GM18499 (cell line): ENCODE data around the gene ABHD12.

ENCODE experiments used
- ATAC-seq: cut with Tn5 transposase; IDR thresholded peaks from one replicate; pipeline ENCODE4 v1.9.1; 2021; ENCODE audit warnings: moderate number of reproducible peaks; ENCODE audit not compliant: insufficient read depth, unreplicated experiment

Gene ABHD12

DNA sequence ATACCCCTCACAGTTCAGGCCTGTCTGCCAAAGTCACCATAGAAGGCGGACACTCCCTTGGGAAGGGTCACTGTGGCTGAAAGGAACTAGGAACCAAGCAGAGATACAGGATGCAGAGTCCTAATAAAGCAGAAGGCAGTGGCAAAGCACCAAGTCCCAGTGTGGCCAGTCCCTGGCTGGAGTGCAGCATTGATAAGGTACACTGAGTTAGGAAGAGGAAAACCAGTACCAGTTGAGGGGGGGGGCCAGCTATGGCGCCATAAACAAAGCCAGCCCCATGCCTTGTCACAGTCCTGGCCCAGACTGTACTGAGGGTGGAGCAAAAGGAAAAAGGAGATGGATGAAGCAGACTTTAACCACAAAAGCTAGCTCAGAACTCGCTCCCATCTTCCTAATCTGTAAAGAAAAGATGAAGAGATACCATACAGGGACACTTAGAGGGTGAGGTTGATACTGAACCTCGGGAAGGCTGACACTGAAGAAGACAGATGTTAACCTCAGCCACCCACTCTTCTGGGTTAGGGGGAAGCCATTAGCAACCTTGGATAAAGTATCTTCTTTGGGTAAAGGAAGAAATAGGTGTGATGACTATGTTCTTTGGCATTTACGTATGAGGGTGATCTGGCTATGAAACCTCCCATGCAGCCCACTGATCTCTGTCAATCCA lies 7.8 kb downstream of the ABHD12 start:
- no peak for ATAC-seq

DNA sequence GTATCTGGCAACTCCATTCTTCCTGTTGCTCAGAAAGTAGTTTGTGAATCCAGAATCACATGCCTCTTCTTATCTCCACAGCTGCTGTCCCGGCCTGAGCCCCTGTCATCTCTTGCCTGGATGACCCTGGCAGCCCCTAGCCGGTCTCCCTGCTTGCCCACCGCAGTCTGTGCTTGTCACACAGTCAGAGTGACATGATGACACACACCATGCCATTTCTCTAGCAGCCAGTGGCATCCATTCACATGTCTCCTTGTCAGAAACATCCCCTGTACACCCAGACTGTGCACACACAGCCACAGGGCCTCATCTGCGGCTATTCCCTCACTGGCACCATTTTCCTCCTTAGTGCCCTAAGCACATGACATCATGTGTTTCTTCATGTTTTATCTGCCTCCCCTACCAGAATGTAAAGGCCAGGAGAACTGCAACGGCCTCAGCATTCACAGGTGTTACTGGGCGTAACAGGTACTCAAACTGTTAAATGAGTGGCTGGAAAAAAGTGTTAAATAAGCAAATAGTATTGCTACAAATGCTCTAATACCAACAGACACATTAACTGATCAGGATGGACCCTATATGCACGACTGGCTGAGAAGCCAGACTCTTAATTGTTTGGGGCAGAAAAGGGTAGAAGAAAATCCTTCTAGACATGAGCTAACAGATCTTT lies 9.6 kb downstream of the ABHD12 start:
- ATAC-seq = no peak

GRCh38 chr20:25378884-25379733 lies 11.5 kb downstream of the ABHD12 start:
- ATAC-seq = no peak

DNA sequence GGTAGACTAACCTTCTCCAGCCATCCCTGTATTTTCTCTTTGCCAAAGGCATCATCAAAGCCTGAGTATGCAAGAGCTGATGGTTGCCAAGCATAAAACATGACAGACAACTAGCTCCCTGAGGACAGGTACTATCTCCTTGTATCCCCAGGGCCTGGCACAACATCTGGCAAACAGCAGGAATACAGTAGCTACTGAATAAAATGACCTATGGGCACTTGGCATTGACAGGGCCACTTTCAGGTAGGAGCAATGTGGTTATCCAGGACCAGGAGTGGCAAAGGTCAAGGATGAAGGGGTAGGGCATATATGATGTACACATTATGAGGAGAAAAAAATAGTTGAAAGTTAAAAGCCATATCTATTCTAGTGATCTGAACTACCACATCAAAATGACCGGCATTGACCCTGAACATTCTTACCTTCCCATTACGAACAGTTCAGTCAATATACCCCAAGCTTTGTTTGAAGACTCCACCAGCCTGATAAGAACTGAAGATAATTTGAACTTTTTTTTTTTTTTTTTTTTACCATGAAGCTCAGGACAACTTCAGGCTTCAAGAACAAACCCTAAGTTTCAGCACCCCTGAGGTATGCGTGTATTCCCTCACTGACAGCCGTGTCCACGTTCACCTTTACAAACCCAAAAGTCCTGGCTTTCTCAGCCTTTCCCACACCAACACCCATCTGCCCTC lies 12.3 kb downstream of the ABHD12 start:
- ATAC-seq = no peak

DNA sequence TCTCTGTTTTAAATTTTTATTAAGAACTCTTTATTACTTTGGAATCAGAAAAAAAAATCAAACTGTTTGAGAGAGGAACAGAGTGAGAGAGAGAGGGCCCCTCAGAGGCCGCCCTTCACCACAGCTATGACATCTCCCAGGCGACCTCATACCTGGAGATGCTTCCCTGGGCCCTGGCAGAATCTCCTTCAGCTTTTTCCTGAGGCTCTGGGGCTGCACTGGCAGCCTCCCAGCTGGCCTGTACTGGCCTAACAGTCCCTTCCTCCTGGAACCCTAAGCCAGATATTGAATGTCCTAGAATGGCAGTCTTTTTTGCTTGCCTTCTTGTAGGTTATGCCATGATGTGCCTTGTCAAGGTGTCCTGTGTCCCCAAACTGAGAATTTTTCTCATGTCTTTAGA lies 13.7 kb downstream of the ABHD12 start:
- ATAC-seq = no peak

- ATAC-seq = no peak
Observed at GRCh38 chr20:25376236-25376635, 14.4 kb downstream of the ABHD12 start.

DNA sequence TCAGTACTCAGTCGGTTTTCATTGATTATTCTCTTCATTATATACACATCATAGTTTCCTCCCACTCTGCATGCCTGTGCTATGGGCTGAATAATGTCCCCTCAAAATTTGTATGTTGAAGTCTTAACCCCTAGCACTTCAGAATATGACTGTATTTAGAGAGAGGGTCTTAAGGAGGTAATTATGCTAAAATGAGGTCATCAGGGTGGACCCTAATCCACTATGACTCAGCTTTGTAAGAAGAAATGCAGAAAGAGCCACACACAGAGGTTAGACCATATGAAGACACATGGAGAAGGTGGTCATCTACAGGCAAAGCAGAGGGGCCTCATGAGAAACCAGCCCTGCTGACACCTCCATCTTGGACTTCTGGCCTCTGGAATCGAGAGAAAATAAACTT lies 15.8 kb downstream of the ABHD12 start:
- no peak for ATAC-seq

GRCh38 chr20:25372584-25373336 lies 17.9 kb downstream of the ABHD12 start:
- no peak for ATAC-seq

DNA sequence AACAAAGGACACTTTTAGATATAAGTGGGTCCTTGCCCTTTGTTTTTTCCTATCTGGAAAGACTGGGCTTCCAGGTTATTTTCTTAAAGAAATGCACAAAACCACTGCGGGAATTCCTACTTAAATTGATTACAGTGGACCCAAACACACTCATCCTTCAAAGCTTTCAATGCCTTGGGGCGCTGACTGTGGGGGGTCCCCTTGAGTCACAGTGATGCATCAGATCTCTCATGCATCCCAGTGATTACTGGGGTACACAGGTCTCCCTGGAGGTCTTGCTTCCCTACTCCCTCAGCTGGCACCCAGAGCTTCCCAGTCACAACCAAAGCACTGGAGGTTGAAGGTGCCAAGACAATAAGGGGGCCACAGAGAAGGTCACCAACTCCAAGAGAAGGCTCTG lies 20.7 kb downstream of the ABHD12 start:
- ATAC-seq = no peak

GRCh38 chr20:25369529-25369928 lies 21.1 kb downstream of the ABHD12 start:
- ATAC-seq = no peak

DNA sequence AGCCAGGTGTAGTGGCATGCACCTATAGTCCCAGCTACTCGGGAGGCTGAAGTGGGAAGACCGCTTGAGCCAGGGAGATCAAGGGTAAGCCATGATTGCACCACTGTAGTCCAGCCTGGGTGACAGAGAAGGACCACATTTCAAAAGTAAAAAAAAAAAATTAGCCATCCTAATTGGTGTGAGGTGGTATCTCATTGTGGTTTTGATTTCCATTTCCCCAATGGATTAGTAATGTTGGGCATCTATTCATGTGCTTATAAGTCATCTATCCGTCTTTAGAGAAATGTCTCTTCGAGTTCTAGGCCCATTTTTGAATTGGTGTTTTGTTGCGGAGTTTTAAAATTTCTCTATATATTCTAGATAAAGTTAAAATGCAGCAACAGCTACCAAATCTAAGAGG lies 21.7 kb downstream of the ABHD12 start:
- no peak for ATAC-seq

DNA sequence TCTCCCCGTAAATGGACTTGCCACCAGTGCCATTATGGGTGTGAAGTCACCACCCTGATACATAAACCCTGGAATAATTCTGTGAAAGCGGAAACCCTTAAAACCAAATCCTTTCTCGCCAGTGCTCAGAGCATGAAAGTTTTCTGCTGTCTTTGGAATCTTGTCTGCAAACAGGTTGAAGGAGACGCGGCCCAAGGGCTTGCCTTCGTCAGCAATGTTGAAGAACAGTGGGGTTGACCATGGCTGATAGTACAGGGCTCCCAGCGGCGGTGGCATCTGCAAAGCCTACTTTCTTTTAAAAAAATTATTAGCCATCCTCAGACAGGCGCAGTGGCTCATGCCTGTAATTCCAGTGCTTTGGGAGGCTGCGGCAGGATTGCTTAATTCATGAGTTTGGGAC lies 22.1 kb downstream of the ABHD12 start:
- no peak for ATAC-seq

DNA sequence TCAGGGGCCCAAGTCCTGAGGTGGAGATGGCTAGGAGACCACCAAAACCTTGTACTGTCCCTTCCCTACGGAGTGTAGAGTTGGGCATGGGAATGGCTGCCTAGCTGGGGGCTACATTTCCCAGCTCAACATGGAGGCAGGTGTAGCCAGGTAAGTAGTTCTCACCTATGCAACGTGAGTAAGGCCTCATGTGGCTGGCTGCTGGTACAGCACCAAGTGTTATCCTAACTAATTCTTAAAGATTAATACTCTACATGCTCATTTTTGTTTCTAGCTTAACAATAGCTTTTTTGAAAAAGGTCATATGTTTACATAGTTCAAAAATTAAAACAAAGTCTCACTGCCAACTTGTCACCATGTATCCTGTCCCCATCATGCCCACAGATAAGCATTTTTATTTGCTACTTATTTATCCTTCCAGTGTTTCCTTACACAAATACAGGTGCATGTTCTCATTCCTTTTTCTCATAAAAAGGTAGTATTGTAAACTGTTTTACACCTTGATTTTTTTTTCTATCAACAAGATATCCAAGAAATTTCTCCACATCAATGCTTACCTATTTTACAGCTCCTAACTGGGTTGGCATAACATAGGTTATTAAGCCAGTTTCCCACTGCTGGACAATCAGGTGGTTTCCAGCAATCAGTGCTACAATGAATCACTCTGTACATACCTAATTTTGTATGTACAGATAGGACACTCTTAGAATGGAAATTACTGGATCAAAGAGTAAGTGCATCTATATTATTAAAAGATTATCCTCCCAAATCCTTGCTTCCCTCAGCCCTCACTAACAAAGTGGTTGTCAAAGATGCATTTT lies 25.5 kb downstream of the ABHD12 start:
- no peak for ATAC-seq

- ATAC-seq = no peak
Observed at GRCh38 chr20:25364180-25364788, 26.4 kb downstream of the ABHD12 start.

DNA sequence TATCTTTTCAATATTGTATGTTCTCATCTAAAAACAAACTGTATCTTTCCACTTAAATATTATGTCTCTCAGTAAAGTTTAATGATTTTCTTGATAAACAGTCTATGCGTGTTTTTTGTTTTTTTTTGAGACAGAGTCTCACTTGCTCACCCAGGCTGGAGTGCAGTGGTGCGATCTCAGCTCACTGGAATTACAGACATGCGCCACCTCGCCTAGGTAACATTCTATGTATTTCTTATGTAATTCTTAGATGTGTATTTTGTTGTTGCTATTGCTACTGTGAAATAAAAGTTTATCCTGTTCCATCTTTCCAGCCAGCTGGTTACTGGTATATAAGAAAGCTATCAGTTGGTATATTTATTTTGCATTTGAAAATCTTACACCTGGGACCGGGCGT lies 29.4 kb downstream of the ABHD12 start:
- ATAC-seq = no peak

- ATAC-seq = no peak
Observed at GRCh38 chr20:25360631-25361286, 29.9 kb downstream of the ABHD12 start.

GRCh38 chr20:25356271-25356933 lies 34.2 kb downstream of the ABHD12 start:
- ATAC-seq = no peak

- ATAC-seq = no peak
Observed at GRCh38 chr20:25355866-25356265, 34.8 kb downstream of the ABHD12 start.
